NCI-H1417 treated with DMSO at 0.1 percent for 48 hours (cell line): Measurements from ENCODE around the gene AMPH.

Experiments
- DNase-seq: peaks from one replicate; lab custom pipeline; 2025; lab: John Stamatoyannopoulos, UW

Gene AMPH

DNA sequence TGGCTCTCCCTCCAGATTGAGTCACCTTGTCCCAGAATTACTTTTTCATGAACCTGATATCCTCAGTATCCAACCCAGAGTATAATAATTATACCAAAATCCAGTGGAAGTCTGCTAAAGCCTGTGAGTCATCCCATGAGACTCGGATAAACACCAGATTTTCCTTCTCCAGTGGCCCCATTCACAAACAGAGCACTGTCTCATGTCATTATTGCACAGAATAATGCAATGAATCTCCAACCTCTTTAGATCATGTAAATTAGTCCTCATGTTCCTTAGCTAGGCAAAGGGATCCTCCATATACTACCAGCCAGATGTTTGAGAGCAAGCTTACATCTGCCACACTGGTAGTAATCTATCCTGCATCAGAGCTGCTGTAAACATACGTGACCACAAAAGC, 89.0 kb downstream of the AMPH start:
- DNase-seq: no peak

DNA sequence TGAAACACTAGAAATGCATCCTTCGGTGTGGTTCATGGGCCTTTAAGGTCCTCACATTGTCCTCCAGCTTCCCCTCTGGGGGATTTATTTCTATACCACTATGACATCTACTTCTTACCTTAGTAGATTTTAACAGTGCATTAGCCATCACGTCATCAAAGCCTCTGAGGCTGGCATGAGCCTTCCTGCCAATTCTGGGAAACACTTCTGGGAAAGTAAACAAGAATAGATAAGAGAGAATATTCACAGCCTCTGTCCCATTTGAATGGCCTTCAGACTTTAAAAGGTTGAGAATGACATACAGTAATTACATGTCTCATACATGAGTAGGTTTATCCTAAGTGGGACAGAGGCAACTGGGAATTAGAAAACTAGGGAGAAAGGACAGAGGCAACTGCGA, 89.7 kb downstream of the AMPH start:
- no peak for DNase-seq

DNA sequence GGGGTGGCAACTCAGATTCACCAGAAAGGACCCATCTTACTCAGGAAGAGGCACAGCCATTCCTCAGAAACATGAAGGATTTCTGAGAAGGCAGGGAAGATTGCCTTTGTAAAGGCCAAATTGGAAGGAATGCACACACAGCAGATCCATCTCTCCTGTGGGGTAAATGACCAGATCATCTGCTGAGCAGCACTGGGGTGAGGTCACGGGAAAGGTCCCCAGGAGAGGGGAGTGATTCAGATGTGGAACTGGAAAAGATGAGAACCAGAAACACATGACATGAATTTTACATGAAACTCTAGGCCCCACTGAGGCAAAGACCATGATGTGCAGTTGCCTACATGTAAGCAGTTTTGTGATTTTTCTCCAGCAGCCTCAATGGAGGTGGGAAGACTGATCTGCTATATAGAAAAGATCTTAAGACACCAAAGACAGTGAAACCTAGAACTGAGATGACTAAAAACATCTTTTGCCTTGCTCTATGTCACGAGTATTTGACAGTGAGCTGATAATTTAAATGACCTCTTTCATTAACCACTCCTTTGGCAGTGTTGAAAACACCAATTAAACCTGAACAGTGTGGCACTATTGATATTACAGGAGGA, 91.6 kb downstream of the AMPH start:
- no peak for DNase-seq

DNA sequence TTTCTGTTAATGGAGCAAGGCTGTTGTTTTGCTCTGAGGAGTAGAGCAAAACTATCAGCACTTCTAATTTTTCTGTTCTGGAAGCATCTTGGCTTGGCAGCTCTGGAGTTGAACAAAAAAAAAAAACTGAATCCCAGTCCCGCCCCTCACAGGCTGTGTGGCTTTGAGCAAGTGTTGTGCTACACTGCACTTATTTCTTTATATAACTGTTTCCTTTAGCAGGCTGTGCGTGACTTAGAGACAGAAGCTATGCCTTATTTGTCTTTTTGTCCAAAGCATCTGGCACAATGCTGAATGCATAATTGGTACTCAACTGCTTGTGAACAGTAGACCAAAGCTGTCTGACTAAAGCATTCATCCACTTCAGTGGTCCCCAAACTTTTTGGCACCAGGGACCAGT, 96.1 kb downstream of the AMPH start:
- no peak for DNase-seq

DNA sequence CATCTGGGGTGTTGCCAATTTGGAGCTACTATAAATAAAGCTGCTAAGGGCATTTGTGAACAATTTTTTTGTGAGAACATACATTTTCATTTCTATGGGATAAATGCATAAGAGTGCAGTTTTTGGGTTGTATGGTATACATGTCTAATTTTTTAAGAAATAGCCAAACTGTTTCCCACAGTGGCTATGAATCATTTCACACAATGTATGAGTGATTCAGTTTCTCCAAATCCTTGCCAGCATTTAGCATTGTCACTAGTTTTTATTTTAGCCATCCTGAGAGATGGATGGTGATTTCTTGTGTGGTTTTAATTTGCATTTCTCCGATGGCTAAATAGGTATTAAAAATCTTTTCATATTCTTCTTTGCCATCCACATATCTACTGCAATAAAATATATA, 105.3 kb downstream of the AMPH start:
- DNase-seq: no peak

DNA sequence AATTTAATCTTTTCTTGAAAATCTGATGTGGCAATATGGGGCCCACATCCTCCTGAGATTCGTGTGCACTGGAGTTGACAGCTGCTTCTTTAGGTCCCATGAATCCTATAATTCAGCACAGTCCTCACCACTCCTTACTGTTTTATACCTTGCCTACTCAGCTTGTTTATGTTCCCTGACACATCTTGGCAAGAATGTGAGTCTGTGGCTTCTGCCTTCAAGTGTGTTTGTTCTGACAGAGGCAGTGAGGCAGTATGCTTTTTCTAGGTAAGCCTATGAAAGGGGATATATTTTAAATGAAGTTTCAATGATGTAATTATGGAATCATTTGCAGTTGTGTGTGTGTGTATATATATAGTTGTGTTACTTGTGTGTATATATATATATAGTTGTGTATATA, 106.4 kb downstream of the AMPH start:
- DNase-seq: no peak

DNA sequence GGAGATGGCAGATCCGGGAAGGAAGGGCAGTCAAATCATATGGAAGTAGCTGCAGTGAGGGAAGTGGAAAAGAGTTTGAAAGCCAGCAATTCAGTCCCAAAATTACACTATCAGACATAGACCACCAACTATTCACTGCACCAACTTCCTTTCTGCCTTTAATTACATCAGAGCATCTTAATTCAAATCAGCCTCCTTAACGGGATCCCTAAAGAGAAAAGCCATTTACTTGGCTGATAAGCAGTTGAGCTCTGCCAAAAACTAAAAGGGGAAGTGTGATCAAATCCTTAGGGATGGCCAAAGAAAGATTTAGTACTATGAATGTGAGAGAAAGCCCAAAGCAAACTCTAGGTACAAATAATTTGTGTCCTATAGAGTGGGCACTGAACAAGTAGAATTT, 110.4 kb downstream of the AMPH start:
- no peak for DNase-seq

DNA sequence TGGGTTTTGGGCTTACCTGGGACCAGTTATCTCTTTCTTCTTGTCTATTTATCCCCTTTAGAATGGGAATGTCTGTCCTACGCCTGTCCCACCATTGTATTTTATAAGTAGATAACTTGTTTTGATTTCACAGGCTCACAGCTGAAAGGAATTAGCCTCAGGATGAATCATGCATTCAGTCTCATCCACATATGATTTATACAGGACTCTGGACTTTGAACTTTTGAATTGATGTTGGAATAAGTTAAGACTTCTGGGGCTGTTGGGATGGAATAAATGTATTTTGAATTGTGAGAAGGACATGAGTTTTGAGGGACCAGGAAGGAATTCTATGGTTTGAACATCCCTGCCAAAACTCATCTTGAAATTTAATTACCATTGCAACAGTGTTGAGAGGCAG, 112.6 kb downstream of the AMPH start:
- no peak for DNase-seq

DNA sequence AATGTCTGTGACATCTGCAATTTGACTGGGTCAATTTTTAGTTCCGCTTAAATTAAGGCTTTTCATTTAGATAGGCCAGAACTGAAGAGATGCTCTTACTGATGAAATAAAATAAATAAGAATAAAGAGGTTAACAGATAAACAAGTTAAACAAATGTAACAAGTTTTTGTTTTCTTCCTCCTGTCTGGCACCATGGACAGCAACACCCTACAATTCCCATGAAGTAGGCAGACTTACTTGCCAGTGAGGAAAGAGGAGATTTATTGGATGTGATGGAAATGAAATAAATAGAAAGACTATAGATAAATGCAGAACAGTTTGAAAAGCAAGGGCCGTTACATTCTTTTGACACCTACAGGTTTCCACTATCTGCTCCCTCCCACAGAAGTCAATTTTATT, 118.5 kb downstream of the AMPH start:
- DNase-seq: no peak

DNA sequence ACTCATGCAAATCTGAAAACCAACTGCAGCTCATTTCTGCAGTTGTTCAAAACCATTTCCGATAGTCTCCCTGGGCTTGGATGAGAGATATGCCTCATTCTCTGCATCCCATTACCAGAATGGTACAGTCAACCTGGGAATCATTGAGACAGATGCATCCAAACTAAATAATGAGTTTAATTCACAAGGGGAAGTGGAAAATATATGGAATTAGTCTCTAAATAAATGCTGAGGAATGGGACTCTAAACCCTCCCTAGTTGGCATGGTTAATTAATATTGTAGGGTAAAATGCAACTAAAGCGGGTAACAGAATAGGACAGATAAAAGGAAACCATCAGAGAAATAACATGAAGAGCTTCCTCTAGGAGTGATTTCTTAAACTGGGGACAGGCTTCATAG, 118.9 kb downstream of the AMPH start:
- DNase-seq: no peak

DNA sequence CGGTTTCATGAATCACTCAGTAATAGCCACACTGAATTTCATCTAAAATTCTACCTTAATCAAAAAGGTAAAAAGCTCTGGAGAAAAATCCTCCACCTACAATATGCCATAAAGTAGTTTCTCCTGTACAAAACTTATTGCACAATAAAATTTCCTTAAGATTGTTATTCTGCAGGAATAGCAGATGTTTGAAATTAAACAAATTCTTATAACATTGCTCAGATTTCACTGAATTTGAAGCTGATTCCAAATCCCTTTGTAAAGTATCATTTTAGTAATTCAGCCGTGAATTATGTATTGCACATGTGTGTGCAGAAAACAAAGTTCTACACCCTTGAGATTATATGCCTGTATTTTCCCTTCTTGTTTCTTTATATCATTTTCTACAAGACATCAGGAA, 123.8 kb downstream of the AMPH start:
- no peak for DNase-seq

DNA sequence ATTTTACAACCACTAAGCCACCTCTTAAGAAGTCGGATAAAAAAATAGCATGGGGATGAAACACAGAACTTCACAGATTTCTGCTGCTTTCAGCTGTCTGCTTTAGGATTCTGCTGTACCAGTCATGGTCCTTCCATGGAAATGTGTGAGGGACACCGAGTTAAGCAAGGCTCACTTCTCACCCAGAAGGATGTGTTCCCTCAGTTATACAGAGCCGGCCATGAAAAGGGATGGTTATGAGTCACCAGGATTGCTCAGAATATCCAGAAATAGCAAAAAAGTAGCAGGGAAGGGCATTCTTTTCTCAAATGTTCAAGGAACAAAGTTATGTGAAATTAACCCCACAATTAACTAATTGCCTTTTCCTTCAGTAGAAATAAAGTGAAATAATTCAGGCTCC, 124.4 kb downstream of the AMPH start:
- DNase-seq: no peak

DNA sequence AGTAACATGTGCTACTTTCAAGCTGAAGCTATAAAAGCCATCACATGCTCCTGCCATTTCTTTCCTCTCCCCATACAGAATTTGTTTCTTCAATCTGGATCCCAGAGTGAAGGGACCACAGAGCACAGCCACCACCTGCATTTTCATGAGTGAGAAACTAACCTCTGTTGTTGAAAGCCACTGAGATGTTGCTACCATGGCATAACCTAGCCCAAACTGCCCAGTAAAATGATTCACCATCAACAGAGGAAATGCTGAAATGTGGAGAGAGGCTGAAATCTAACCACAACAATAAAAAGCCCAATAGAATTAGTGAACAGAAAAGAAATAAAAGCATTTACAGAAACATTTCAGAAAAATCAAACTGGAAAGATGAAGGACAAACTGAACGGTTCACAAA, 125.2 kb downstream of the AMPH start:
- no peak for DNase-seq

DNA sequence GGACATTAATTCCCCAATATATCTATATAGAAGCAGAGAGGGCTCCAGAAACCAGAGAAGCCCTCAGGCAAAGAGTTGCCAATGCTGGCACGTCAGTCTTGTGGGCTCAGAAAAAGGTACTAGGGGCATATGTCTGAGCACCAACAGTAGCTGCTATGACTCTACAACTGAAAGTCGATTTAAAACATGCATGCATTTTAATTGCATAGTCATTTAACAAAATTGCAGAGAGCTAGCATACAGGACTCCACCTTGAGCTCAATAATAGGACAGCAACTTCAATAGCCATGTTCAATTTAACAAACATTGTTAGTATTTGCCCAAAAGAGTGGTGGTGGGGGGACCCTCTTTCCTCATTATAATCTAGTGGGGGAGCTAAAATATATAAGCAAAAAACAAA, 126.5 kb downstream of the AMPH start:
- DNase-seq: no peak

DNA sequence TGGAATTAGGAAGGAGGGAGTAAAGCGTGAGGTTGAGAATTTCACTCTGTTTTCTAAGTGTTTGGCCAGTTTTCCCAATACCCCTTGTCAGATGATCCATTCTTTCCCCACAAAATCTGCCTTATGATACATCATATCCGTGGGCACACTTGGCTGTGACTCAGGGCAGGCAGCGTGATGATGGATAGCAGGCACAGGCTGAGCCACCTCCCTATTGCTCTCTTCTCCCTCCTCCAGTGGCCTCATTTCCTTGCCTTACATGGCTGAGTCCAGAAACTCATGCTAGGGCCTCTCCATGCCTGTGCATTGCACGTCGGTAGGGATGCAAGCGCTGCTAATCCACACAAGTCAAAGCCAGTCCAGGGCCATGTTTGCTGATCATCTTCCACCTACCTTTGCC, 128.3 kb downstream of the AMPH start:
- no peak for DNase-seq

DNA sequence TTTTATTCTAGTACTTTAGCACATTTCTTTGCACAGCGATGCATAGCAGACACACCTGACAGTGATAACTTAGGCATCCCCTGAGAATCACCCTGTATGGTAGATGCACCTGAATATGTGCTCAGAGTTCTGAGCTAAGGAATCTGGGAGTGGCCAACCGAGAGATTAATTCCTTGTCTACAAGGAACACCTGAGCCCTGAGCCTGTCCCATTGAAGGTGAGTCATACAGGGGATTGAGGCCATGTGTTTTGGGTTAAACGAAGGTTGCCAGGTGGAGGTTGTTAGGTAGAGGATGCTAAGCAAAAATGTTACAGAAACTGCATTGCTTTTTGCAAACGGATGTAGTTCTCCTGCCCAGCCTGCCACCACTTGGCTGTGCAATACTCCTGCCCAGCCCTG, 128.9 kb downstream of the AMPH start:
- DNase-seq: no peak

DNA sequence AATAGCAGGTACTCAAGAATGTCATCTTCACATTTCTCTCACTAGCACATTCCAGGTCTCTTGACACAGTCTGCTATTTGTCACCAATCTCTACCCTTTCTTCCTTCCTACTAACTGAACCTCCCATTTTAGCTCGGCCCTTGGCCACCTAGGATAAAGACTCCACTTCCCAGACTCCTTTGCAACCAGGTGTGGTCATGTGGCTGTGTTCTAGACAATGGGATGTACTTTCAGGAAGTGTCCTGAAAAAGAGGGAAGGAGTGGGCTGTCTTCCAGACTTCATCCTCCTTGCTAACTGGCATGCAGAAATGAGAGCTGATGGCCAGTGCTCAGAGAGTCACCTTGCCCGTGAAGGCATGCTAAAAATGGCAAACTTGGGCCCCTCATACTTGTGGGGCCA, 139.2 kb downstream of the AMPH start:
- no peak for DNase-seq

DNA sequence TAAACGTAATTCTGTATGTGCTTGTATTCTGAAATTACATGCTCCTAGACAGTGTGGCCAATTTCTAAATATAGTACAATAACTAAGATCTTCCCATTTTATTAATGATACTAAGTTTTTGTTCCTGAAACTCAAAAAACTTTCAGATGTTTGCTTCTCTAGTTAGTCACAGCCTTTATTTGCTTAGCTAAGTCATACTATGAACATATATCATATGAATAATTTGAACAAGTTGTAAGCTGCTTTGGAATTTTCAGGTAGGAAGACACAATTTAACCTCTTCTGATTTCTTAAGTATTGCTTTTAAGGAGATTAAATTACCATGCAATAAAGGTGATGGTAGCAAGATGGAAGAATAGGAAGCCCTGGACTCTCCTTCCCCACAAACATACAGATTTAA, 148.7 kb downstream of the AMPH start:
- DNase-seq: no peak

DNA sequence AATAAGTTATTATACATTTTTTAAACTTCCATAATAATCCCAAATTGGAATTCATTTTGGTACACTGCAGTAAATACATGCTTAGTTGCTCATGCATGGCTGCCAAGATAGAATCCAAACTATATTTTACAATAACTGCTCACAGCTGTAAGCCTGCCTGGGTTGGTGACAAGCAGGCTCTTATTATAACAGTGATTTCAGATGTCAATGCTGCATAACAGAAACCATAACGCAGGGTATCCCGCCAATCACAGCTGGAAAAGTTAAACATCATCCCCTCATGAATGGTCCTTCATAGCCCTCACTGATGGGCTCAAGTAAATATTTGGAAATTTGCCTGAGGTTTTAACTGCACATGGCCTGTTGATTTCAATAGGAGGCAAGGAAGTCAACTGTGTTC, 149.8 kb downstream of the AMPH start:
- peak; percentile 39 for DNase-seq

DNA sequence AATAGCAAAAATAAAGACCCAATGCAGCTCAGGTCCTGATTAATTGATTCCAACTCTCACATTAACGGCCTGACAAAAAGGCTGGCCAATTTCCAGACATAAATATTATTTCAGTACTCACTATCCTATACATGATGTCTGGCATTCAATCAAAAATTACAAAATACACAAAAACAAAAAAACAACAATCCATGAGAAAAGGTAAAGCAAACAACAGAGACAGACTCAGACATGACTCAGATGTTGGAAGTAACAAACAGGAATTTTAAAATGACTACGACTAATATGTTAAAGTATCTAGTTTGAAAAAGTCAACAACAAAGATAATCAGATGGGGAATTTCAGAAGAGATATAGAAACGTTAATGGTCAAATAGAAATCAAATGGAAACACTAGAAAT, 152.8 kb downstream of the AMPH start:
- DNase-seq: no peak

DNA sequence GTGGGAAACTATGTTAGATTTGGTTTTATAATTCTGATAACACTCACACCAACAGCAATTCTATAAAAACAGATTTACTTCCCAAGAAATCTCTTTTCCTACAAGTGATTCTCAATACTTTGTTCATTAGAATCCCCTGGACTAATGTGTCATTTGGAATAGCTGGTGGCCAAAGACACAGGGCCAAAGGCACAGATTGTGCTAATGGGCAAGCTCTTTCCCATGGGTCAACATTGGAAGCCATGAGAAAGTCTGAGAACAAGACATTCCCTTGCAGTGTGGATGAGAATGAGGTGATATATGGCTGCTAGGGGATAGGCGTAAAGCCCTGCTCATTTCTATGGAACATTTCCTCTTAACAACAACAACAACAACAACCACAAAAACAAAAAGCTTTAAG, 153.8 kb downstream of the AMPH start:
- no peak for DNase-seq

DNA sequence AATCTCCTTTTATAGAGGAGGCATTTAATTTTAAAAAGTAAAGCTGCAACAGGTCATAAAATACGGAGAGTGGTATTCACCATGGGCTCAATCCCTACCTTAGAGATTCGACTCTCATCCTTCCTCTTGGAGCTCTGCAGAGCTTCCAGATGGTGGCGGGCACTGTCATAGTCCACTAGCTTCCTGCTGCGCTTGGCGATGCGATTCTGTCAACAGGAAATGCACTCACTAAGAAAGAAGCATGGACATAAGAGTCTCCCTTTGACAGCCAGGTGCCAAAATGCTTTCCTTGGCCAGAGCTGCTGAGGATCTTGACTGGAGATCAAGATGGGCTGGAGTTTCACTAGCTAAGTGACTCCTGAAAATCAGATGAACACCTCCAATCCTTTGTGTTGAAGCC, 154.4 kb downstream of the AMPH start:
- no peak for DNase-seq

DNA sequence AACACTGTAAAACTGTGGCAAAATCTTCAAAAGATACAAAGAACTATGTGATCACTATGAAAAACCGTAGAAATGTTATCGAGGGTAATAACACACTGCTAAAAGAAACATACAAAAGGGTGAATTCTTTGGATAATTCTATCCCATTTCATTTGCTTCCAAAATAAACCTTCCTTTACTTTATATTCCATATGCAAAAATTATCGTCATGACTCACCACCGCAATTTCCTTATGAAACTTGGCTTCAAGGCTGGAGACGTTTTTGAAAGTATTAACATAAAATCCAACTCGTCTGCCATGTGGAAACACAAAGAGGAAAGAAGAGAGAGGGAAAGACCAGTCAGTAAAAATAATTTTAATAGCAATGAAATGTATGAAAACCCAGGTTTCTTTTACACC, 165.2 kb downstream of the AMPH start:
- DNase-seq: no peak

DNA sequence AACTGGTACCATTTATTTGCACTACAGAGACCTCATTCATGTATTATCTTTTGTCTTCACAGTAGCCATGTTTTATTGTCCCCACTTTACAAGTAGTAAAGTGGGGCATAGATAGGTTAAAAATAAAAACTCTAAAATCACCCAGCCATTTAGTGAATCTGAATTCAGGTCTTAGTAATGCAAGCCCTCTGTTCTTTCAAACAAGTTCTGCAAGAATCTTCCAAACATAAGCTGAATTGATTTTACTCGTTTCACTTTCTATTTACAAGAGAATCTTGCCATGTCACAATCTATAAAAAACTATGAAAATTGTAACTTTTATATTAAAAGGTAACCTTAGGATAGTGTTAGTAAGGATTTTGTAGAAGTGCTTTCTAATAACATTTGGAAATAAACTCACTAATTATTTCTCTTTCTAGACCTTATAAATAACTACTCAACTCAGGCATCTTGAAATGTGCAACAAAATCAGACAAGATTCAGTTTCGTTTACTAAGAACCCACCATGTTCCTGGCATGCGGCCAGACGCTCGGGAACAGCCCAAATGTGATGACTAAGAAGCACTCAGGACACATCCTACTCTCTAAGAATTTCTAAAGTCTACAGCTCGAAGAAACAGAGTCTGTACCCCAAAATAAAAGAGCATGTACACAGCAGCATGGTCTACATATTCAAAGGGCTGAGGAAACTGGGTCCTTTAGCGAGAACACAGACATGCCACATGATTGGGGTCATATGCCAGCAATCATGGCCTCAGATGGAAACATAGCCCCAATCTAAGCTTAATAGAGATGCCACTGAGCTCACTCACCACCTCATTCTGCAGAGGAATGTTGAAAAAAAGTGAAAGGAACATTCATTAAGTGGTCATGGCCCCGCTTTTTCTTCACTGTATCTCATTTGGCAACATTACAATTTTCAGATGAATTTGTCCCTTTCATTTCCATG, 167.6 kb downstream of the AMPH start:
- no peak for DNase-seq
